Stimulated activated CD4-positive, alpha-beta T cell treated with anti-CD3 and anti-CD28 coated beads, Interleukin-1b, Interleukin-23, amount 100 ng/mL, for 1 hour (primary cell): ENCODE data around the gene CTDP1.

Experiments used
- DNase-seq, 2 donors: peaks; one replicate each; pipeline ENCODE4 v3.0.0-alpha.2; 2020; ENCODE audit warnings: low read depth in 2 of 2

Gene CTDP1

GRCh38 chr18:79784071-79784913, 104.7 kb downstream of the CTDP1 start:
- no peak for DNase-seq

- DNase-seq, result no peak
These were observed 105.6 kb downstream of the CTDP1 start for GRCh38 chr18:79784965-79785770.

GRCh38 chr18:79785831-79786230, 106.2 kb downstream of the CTDP1 start:
- DNase-seq, result no peak

- DNase-seq, result no peak
These were observed 106.7 kb downstream of the CTDP1 start for GRCh38 chr18:79786304-79786703.

GRCh38 chr18:79786786-79787526, 107.4 kb downstream of the CTDP1 start:
- DNase-seq, result no peak

- DNase-seq, result no peak
These were observed 107.9 kb downstream of the CTDP1 start for GRCh38 chr18:79787527-79787864.

- no peak for DNase-seq
These were observed 108.5 kb downstream of the CTDP1 start for GRCh38 chr18:79787865-79788733.

- no peak for DNase-seq
These were observed 109.1 kb downstream of the CTDP1 start for GRCh38 chr18:79788734-79789085.

GRCh38 chr18:79789091-79789891, 109.7 kb downstream of the CTDP1 start:
- no peak for DNase-seq

GRCh38 chr18:79789901-79790890, 110.6 kb downstream of the CTDP1 start:
- DNase-seq, result no peak

GRCh38 chr18:79790996-79791972, 111.7 kb downstream of the CTDP1 start:
- no peak for DNase-seq

GRCh38 chr18:79792096-79792987, 112.7 kb downstream of the CTDP1 start:
- no peak for DNase-seq

GRCh38 chr18:79792988-79793355, 113.4 kb downstream of the CTDP1 start:
- no peak for DNase-seq

- DNase-seq, result no peak
These were observed 115.2 kb downstream of the CTDP1 start for GRCh38 chr18:79794846-79795245.

GRCh38 chr18:79795446-79795845, 115.8 kb downstream of the CTDP1 start:
- DNase-seq, result no peak

GRCh38 chr18:79796016-79796415, 116.4 kb downstream of the CTDP1 start:
- no peak for DNase-seq
